Muscle of back (tissue), 11 donors: ENCODE measurements around the gene PTP4A2. TPM values are rescaled to one million over a fixed set of nuclear protein-coding genes. Genes with fewer than 3 reads are reported as not detected.

Source experiments
- DNase-seq, 3 donors: peaks; one replicate each; pipeline versions ENCODE4 v3.0.0 to v3.0.0-alpha.2; 2013
- polyA plus RNA-seq, 10 donors: library from polyadenylated mRNA; unstranded; fragments of 120-200 nt; gene quantifications; one replicate each; pipeline ENCODE4 v1.2.1, GENCODE V29; 2013; ENCODE audit not compliant: insufficient read length in 10 of 10

The PTP4A2 gene
- polyA plus RNA-seq, 10 donors, result 189 to 256 (median 231) TPM

GRCh38 chr1:31867546-31867945, 70.6 kb downstream of the PTP4A2 start:
- no peak for DNase-seq

GRCh38 chr1:31866450-31867032, 71.6 kb downstream of the PTP4A2 start:
- no peak for DNase-seq

GRCh38 chr1:31865728-31866449, 72.3 kb downstream of the PTP4A2 start:
- DNase-seq, result no peak

- no peak for DNase-seq
Observed at GRCh38 chr1:31862071-31862470, 76.1 kb downstream of the PTP4A2 start.

GRCh38 chr1:31861346-31861745, 76.8 kb downstream of the PTP4A2 start:
- no peak for DNase-seq

- DNase-seq, result no peak
Observed at GRCh38 chr1:31860581-31860980, 77.6 kb downstream of the PTP4A2 start.

- DNase-seq, result no peak
Observed at GRCh38 chr1:31859719-31860118, 78.4 kb downstream of the PTP4A2 start.

GRCh38 chr1:31859044-31859443, 79.1 kb downstream of the PTP4A2 start:
- no peak for DNase-seq

GRCh38 chr1:31857863-31858262, 80.3 kb downstream of the PTP4A2 start:
- DNase-seq, result no peak

Other genes starting within 250 kb of the PTP4A2 start
- gene COL16A1, start 234.4 kb downstream of the PTP4A2 start, polyA plus RNA-seq, result 100 to 1,000 TPM in 9 of 10 donors, 10 to 100 TPM in 1; 94.7 to 237 (median 139) TPM
- 10 to 100 TPM in 9 of 10 donors, 1 to 10 TPM in 1; 9.6 to 23.3 (median 14.0) TPM for gene ADGRB2, start 174.0 kb downstream of the PTP4A2 start, polyA plus RNA-seq
- gene SPOCD1, start 122.3 kb downstream of the PTP4A2 start, polyA plus RNA-seq, result under 1 TPM; 0.11 to 0.60 (median 0.30) TPM
- 100 to 1,000 TPM; 120 to 169 (median 138) TPM for gene KHDRBS1, start 75.5 kb upstream of the PTP4A2 start, polyA plus RNA-seq
- gene TMEM39B, start 134.6 kb upstream of the PTP4A2 start, polyA plus RNA-seq, result 10 to 100 TPM; 11.6 to 19.1 (median 13.2) TPM
- 10 to 100 TPM; 20.4 to 35.1 (median 25.1) TPM for gene KPNA6, start 169.7 kb upstream of the PTP4A2 start, polyA plus RNA-seq
- gene TXLNA, start 241.3 kb upstream of the PTP4A2 start, polyA plus RNA-seq, result 10 to 100 TPM; 27.8 to 44.4 (median 33.7) TPM